Fibroblast of mammary gland (primary cell): Measurements from ENCODE around the gene TRIP4.
A peak's percentile ranks its signal among the peaks of the same experiment; 100 is the strongest.

ENCODE experiments used
- DNase-seq: peaks from one replicate; pipeline ENCODE4 v3.0.0-alpha.2; 2010; ENCODE audit warnings: low read depth
- H3K4me3 ChIP-seq: 2 replicates; pipeline ENCODE4 v1.5.1; 2011; ENCODE audit warnings: low read depth, mild to moderate bottlenecking, low read length, moderate library complexity; ENCODE audit not compliant: control insufficient read depth
- CTCF ChIP-seq: conservative IDR thresholded peaks from 2 replicates; pipeline ENCODE4 v1.5.1; 2011; ENCODE audit warnings: low read depth, low read length, inconsistent platforms; ENCODE audit not compliant: control insufficient read depth, insufficient read depth

The TRIP4 gene

GRCh38 chr15:64502151-64502550, 114.5 kb downstream of the TRIP4 start:
- TF ChIP-seq CTCF: no peak
- H3K4me3 ChIP-seq: no peak overlapping the region
- DNase-seq: no peak

- no peak overlapping the region for H3K4me3 ChIP-seq
- peak; percentile 38 for DNase-seq
- TF ChIP-seq CTCF: no peak
These were observed 114.9 kb downstream of the TRIP4 start for GRCh38 chr15:64502551-64502950.

GRCh38 chr15:64503197-64503596, 115.6 kb downstream of the TRIP4 start:
- peak; percentile 44 for DNase-seq
- no peak overlapping the region for H3K4me3 ChIP-seq
- no peak for TF ChIP-seq CTCF

- no peak overlapping the region for H3K4me3 ChIP-seq
- TF ChIP-seq CTCF: no peak
- DNase-seq: no peak
These were observed 116.0 kb downstream of the TRIP4 start for GRCh38 chr15:64503640-64504039.
